Measurements from ENCODE around the gene BAIAP2L2.

DNA sequence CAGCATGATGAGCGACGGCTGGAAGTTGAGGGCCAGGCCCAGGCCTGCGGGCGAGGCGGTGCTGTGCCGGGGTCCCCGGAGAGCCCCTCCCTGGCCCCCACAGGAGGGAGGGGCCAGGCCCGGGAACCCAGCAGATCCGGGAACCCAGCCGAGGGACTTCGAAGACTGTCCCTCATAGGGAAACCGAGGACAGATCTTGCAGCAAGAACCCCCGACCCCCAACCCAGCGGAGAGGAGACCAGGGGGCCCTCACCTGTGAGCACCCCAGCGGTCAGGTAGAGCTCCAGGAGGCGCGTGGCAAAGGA, 28.9 kb downstream of the BAIAP2L2 start:
- TF ChIP-seq MAZ (IDR thresholded peaks at IDR 0.05; ENCODE audit: borderline replicate concordance, low read depth, low read length) (no peak), RAD21 (conservative IDR thresholded peaks at IDR 0.05 in 1 of 2, IDR thresholded peaks at IDR 0.05 in 1 of 2) (no peak), MYC (IDR thresholded peaks at IDR 0.05; ENCODE audit: borderline replicate concordance, low read length) (no peak), CEBPB (IDR thresholded peaks at IDR 0.05) (no peak)
- TF ChIP-seq, protein P1, sequence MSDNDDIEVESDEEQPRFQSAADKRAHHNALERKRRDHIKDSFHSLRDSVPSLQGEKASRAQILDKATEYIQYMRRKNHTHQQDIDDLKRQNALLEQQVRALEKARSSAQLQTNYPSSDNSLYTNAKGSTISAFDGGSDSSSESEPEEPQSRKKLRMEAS (IDR thresholded peaks at IDR 0.05): no peak
- TF ChIP-seq, protein P2, sequence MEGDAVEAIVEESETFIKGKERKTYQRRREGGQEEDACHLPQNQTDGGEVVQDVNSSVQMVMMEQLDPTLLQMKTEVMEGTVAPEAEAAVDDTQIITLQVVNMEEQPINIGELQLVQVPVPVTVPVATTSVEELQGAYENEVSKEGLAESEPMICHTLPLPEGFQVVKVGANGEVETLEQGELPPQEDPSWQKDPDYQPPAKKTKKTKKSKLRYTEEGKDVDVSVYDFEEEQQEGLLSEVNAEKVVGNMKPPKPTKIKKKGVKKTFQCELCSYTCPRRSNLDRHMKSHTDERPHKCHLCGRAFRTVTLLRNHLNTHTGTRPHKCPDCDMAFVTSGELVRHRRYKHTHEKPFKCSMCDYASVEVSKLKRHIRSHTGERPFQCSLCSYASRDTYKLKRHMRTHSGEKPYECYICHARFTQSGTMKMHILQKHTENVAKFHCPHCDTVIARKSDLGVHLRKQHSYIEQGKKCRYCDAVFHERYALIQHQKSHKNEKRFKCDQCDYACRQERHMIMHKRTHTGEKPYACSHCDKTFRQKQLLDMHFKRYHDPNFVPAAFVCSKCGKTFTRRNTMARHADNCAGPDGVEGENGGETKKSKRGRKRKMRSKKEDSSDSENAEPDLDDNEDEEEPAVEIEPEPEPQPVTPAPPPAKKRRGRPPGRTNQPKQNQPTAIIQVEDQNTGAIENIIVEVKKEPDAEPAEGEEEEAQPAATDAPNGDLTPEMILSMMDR (IDR thresholded peaks at IDR 0.05): no peak

Measured in A549 (cell line).